Posterior vena cava (tissue), 2 donors: ENCODE results near the gene ESD. TPM values are rescaled to one million over a fixed set of nuclear protein-coding genes. Genes with fewer than 3 reads are reported as not detected.

Experiments
- total RNA-seq, 2 donors: library from RNA; stranded (reverse); fragmentation: NEBNext Ultra II Directional; extraction: Animal tissue kit (Norgen Biotek cat#: 25700); gene quantifications; one replicate each; pipeline ENCODE4 v1.2.1, GENCODE V29; 2021
- donor health status: DM: yes; HTN: yes; CAD: no.
- donor health status: DM: yes; HTN: yes; CAD: no.

Gene ESD
- total RNA-seq, 2 donors from 2014 or later: 130 to 141 TPM

Other genes with a start within 250 kb of the ESD start
- gene LRCH1, start 244.0 kb downstream of the ESD start, total RNA-seq: 10 to 100 TPM; 22.5 to 31.4 TPM
- 10 to 100 TPM; 27.2 to 28.9 TPM for gene HTR2A, start 99.9 kb upstream of the ESD start, total RNA-seq